Natural killer cell treated with Interleukin-12 subunit alpha and Interleukin-12 subunit beta and Interleukin-15 and Interleukin-18, amount 100 ng/mL, for 72 hours (primary cell): ENCODE data around the gene HMGCR. TPM values are rescaled to one million over a fixed set of nuclear protein-coding genes. Genes with fewer than 3 reads are reported as not detected.
"Not testable (repeated sequence)": the region's sequence is repeated elsewhere in the genome, so short reads cannot be mapped to it uniquely, and the experiment has no call there.

Experiments
- ATAC-seq, 2 donors: fragments of 150-1000 bp; cut with Tn5 transposase in 1 of 2; sonication (Bioruptor Pico), chemical (Tn5 transposase) in 1 of 2; 2 replicates each; pipeline ENCODE4 v1.10.0; 2021
- DNase-seq: peaks from one replicate; pipeline ENCODE4 v3.0.0; 2022; ENCODE audit warnings: low spot score
- H3K27ac Mint-ChIP-seq, 2 donors: 1 replicate in 1 of 2; 2 replicates in 1 of 2; pipeline ENCODE4 v1.8.0; 2022; ENCODE audit warnings: mixed read lengths in 2 of 2, mild to moderate bottlenecking in 1 of 2, moderate library complexity in 1 of 2
- H3K27me3 Mint-ChIP-seq, 2 donors: 1 replicate in 1 of 2; 2 replicates in 1 of 2; pipeline ENCODE4 v1.8.0; 2022; ENCODE audit warnings: mixed read lengths in 2 of 2
- H3K36me3 Mint-ChIP-seq: one replicate; pipeline ENCODE4 v1.8.0; 2022; ENCODE audit warnings: mixed read lengths
- H3K4me1 Mint-ChIP-seq, 2 donors: 1 replicate in 1 of 2; 2 replicates in 1 of 2; pipeline ENCODE4 v1.8.0; 2022; ENCODE audit warnings: low read depth in 2 of 2, mixed read lengths in 2 of 2, mild to moderate bottlenecking in 1 of 2
- H3K4me3 Mint-ChIP-seq: one replicate; pipeline ENCODE4 v1.8.0; 2022; ENCODE audit warnings: mixed read lengths
- H3K9me3 Mint-ChIP-seq: 2 replicates; pipeline ENCODE4 v1.8.0; 2022; ENCODE audit warnings: mixed read lengths
- total RNA-seq, 2 donors: library from RNA; stranded (reverse); gene quantifications; one replicate each; pipeline ENCODE4 v1.2.3, GENCODE V29; 2022

Gene HMGCR
- 100 to 1,000 TPM in 1 of 2 donors, 10 to 100 TPM in 1; 78.5 to 110 TPM for total RNA-seq

- DNase-seq (peak; percentile 99), ATAC-seq (peak; percentile 99)
- no peak within 1 kb of the TSS for H3K27ac Mint-ChIP-seq
- H3K4me3 Mint-ChIP-seq = no peak within 1 kb of the TSS
- no peaks in the 10 kb centered on the region for H3K9me3 Mint-ChIP-seq
- no peaks in the 10 kb centered on the region for H3K27me3 Mint-ChIP-seq
- no peaks in the 10 kb centered on the region for H3K36me3 Mint-ChIP-seq
- H3K4me1 Mint-ChIP-seq = peaks cover 18 to 23% of the 10 kb centered on the region in 2 donors
Observed at GRCh38 chr5:75336615-75337336, at the start of gene HMGCR. Gene HMGCR, plus strand, starts transcription at chr5:75337220. Its CDS starts 5,386 bp downstream, at chr5:75342606.

GRCh38 chr5:75291844-75292243 lies 45.2 kb upstream of the HMGCR start:
- not testable (repeated sequence) for ATAC-seq, H3K4me3 Mint-ChIP-seq, H3K36me3 Mint-ChIP-seq, H3K27ac Mint-ChIP-seq, H3K4me1 Mint-ChIP-seq, H3K9me3 Mint-ChIP-seq, DNase-seq
- H3K27me3 Mint-ChIP-seq = peaks cover 10 to 23% of the 10 kb centered on the region in 2 donors

- no peaks in the 10 kb centered on the region for H3K4me1 Mint-ChIP-seq
- ATAC-seq (no peak), DNase-seq (no peak)
- no peak overlapping the region for H3K4me3 Mint-ChIP-seq
- no peaks in the 10 kb centered on the region for H3K9me3 Mint-ChIP-seq
- H3K27me3 Mint-ChIP-seq = peaks cover 6 to 17% of the 10 kb centered on the region in 2 donors
- no peak overlapping the region for H3K27ac Mint-ChIP-seq
- no peaks in the 10 kb centered on the region for H3K36me3 Mint-ChIP-seq
Observed at GRCh38 chr5:75300084-75300483, 36.9 kb upstream of the HMGCR start.

GRCh38 chr5:75303419-75303818 lies 33.6 kb upstream of the HMGCR start:
- Mint-ChIP-seq H3K4me1 (no peaks in the 10 kb centered on the region), H3K9me3 (no peaks in the 10 kb centered on the region), H3K4me3 (no peak overlapping the region), H3K27me3 (peaks cover 6 to 17% of the 10 kb centered on the region in 2 donors), H3K27ac (no peak overlapping the region), H3K36me3 (no peaks in the 10 kb centered on the region)
- no peak for DNase-seq
- no peak for ATAC-seq

- H3K4me3 Mint-ChIP-seq, ATAC-seq, H3K4me1 Mint-ChIP-seq, H3K27ac Mint-ChIP-seq, H3K9me3 Mint-ChIP-seq, H3K36me3 Mint-ChIP-seq, DNase-seq: not testable (repeated sequence)
- H3K27me3 Mint-ChIP-seq = peaks cover 12 to 27% of the 10 kb centered on the region in 2 donors
Observed at GRCh38 chr5:75304486-75304885, 32.5 kb upstream of the HMGCR start.

- no peaks in the 10 kb centered on the region for H3K36me3 Mint-ChIP-seq
- no peak overlapping the region for H3K4me3 Mint-ChIP-seq
- no peak overlapping the region for H3K27ac Mint-ChIP-seq
- H3K27me3 Mint-ChIP-seq = peaks cover 15 to 23% of the 10 kb centered on the region in 2 donors
- no peaks in the 10 kb centered on the region for H3K4me1 Mint-ChIP-seq
- H3K9me3 Mint-ChIP-seq = no peaks in the 10 kb centered on the region
- DNase-seq = no peak
- ATAC-seq = no peak
Observed at GRCh38 chr5:75306746-75307145, 30.3 kb upstream of the HMGCR start.

- H3K27ac Mint-ChIP-seq = no peak overlapping the region
- ATAC-seq (no peak), DNase-seq (no peak)
- peaks cover 14 to 17% of the 10 kb centered on the region in 2 donors for H3K27me3 Mint-ChIP-seq
- no peaks in the 10 kb centered on the region for H3K9me3 Mint-ChIP-seq
- no peaks in the 10 kb centered on the region for H3K4me1 Mint-ChIP-seq
- H3K4me3 Mint-ChIP-seq = no peak overlapping the region
- H3K36me3 Mint-ChIP-seq = no peaks in the 10 kb centered on the region
Observed at GRCh38 chr5:75310212-75310611, 26.8 kb upstream of the HMGCR start.

- H3K4me3 Mint-ChIP-seq, ATAC-seq, H3K4me1 Mint-ChIP-seq, H3K9me3 Mint-ChIP-seq, DNase-seq, H3K36me3 Mint-ChIP-seq, H3K27me3 Mint-ChIP-seq: not testable (repeated sequence)
- H3K27ac Mint-ChIP-seq = peak overlapping the region in 1 of 2 donors; percentile 13
Observed at GRCh38 chr5:75319148-75319547, 17.9 kb upstream of the HMGCR start.

- Mint-ChIP-seq H3K27me3 (peaks cover 5 to 9% of the 10 kb centered on the region in 2 donors), H3K9me3 (no peaks in the 10 kb centered on the region), H3K4me3 (peak overlapping the region; percentile 16), H3K27ac (peak overlapping the region; percentile 13 to 41), H3K4me1 (no peaks in the 10 kb centered on the region), H3K36me3 (no peaks in the 10 kb centered on the region)
- no peak for DNase-seq
- ATAC-seq = no peak
Observed at GRCh38 chr5:75319638-75320037, 17.4 kb upstream of the HMGCR start.

- Mint-ChIP-seq H3K27me3 (peaks cover 5 to 13% of the 10 kb centered on the region in 2 donors), H3K4me3 (peak overlapping the region; percentile 16), H3K9me3 (no peaks in the 10 kb centered on the region), H3K4me1 (no peaks in the 10 kb centered on the region), H3K27ac (peak overlapping the region; percentile 13 to 41), H3K36me3 (no peaks in the 10 kb centered on the region)
- DNase-seq (no peak), ATAC-seq (peak; percentile 61 to 65)
Observed at GRCh38 chr5:75320371-75320770, 16.6 kb upstream of the HMGCR start.

GRCh38 chr5:75322066-75322465 lies 15.0 kb upstream of the HMGCR start:
- no peak for DNase-seq
- Mint-ChIP-seq H3K27me3 (peaks cover 5 to 14% of the 10 kb centered on the region in 2 donors), H3K9me3 (no peaks in the 10 kb centered on the region), H3K36me3 (no peaks in the 10 kb centered on the region), H3K4me1 (no peaks in the 10 kb centered on the region), H3K27ac (no peak overlapping the region), H3K4me3 (no peak overlapping the region)
- no peak for ATAC-seq

GRCh38 chr5:75324791-75325190 lies 12.2 kb upstream of the HMGCR start:
- H3K4me1 Mint-ChIP-seq = no peaks in the 10 kb centered on the region

GRCh38 chr5:75325242-75325641 lies 11.8 kb upstream of the HMGCR start:
- ATAC-seq (no peak), DNase-seq (no peak)
- peaks cover 0 to 18% of the 10 kb centered on the region in 2 donors for H3K27me3 Mint-ChIP-seq
- H3K4me1 Mint-ChIP-seq = no peaks in the 10 kb centered on the region
- H3K4me3 Mint-ChIP-seq = no peak overlapping the region
- H3K9me3 Mint-ChIP-seq = no peaks in the 10 kb centered on the region
- no peaks in the 10 kb centered on the region for H3K36me3 Mint-ChIP-seq
- H3K27ac Mint-ChIP-seq = no peak overlapping the region

More at GRCh38 chr5:75324791-75325190, 12.2 kb upstream of the HMGCR start:
- Mint-ChIP-seq H3K27me3 (peaks cover 0 to 15% of the 10 kb centered on the region in 2 donors), H3K27ac (no peak overlapping the region), H3K9me3 (no peaks in the 10 kb centered on the region), H3K4me3 (no peak overlapping the region), H3K36me3 (no peaks in the 10 kb centered on the region)
- ATAC-seq (no peak), DNase-seq (no peak)

- Mint-ChIP-seq H3K9me3 (no peaks in the 10 kb centered on the region), H3K4me1 (no peaks in the 10 kb centered on the region)
Observed at GRCh38 chr5:75330404-75330803, 6.6 kb upstream of the HMGCR start.

More at GRCh38 chr5:75330404-75330803, 6.6 kb upstream of the HMGCR start:
- ATAC-seq (no peak), DNase-seq (no peak)
- Mint-ChIP-seq H3K27me3 (peaks cover 0 to 4% of the 10 kb centered on the region in 2 donors), H3K27ac (no peak overlapping the region), H3K4me3 (no peak overlapping the region), H3K36me3 (no peaks in the 10 kb centered on the region)
